Caco-2 (cell line): ENCODE data around the gene ADCY1. TPM values are rescaled to one million over a fixed set of nuclear protein-coding genes. Genes with fewer than 3 reads are reported as not detected.
"Not testable (repeated sequence)": the region's sequence is repeated elsewhere in the genome, so short reads cannot be mapped to it uniquely, and the experiment has no call there.

Experiments used
- BruUV-seq: library from RNA; stranded (reverse); fragments of 400-500 nt; replicated peaks from 2 replicates; lab custom pipeline; 2021; lab: Mats Ljungman, UMichigan
- CTCF ChIA-PET: fragments of 300-600 bp; sonication (Branson Sonifier 250); formaldehyde crosslinking; loops from one replicate; lab custom pipeline; 2022; ENCODE audit warnings: antibody characterized with exemption; lab: Charles Lee
- POLR2A ChIA-PET: fragments of 300-600 bp; sonication (Branson Sonifier 250); formaldehyde crosslinking; loops from one replicate; lab custom pipeline; 2022; ENCODE audit warnings: antibody characterized with exemption; lab: Charles Lee
- DNase-seq, 2 experiments: peaks; one replicate each; pipeline versions ENCODE4 v3.0.0 to v3.0.0-alpha.2; 2020 to 2022
- H3K27me3 ChIP-seq: replicated peaks from 2 replicates; pipeline ENCODE4 v1.6.0; 2011; ENCODE audit warnings: low read length; ENCODE audit not compliant: control insufficient read depth, insufficient read depth
- H3K36me3 ChIP-seq: 2 replicates; pipeline ENCODE4 v1.5.1; 2011; ENCODE audit warnings: low read length; ENCODE audit not compliant: control insufficient read depth, insufficient read depth
- H3K4me1 ChIP-seq: fragments of 250-450 bp; sonication (Bioruptor Pico); 2 replicates; pipeline ENCODE4 v1.5.1; 2020; ENCODE audit warnings: mild to moderate bottlenecking
- H3K4me3 ChIP-seq: 2 replicates; pipeline ENCODE4 v1.5.1; 2011; ENCODE audit warnings: low read depth, mild to moderate bottlenecking, control low read depth, low read length
- H3K9me3 ChIP-seq: fragments of 250-450 bp; sonication (Bioruptor Pico); 2 replicates; pipeline ENCODE4 v1.5.1; 2020; ENCODE audit warnings: mild to moderate bottlenecking, moderate library complexity
- H3K27ac Mint-ChIP-seq: one replicate; pipeline ENCODE4 v1.8.0; 2022; ENCODE audit warnings: mixed read lengths; ENCODE audit not compliant: unreplicated experiment
- H3K27me3 Mint-ChIP-seq: one replicate; pipeline ENCODE4 v1.8.0; 2022; ENCODE audit warnings: mixed read lengths; ENCODE audit not compliant: insufficient read depth, unreplicated experiment
- H3K36me3 Mint-ChIP-seq: one replicate; pipeline ENCODE4 v1.8.0; 2022; ENCODE audit warnings: mild to moderate bottlenecking, mixed read lengths; ENCODE audit not compliant: insufficient read depth, unreplicated experiment
- H3K4me1 Mint-ChIP-seq: one replicate; pipeline ENCODE4 v1.8.0; 2022; ENCODE audit warnings: low read depth, mixed read lengths; ENCODE audit not compliant: unreplicated experiment
- H3K4me3 Mint-ChIP-seq: one replicate; pipeline ENCODE4 v1.8.0; 2022; ENCODE audit warnings: mild to moderate bottlenecking, moderate library complexity, mixed read lengths; ENCODE audit not compliant: unreplicated experiment
- H3K9me3 Mint-ChIP-seq: one replicate; pipeline ENCODE4 v1.8.0; 2022; ENCODE audit warnings: mixed read lengths; ENCODE audit not compliant: unreplicated experiment
- intact Hi-C: fragments of 100-400 bp; cut with micrococcal nuclease; formaldehyde crosslinking; loops from one replicate; pipeline ENCODE4 v1.10.0; 2022; ENCODE audit not compliant: unreplicated experiment
- total RNA-seq: library from RNA; stranded (reverse); gene quantifications from 2 replicates; pipeline ENCODE4 v1.2.3, GENCODE V29; 2022
- TF ChIP-seq, protein P1 (sequence below), 2 experiments: fragments of 200-600 bp in 1 of 2; IDR thresholded peaks; 1 replicate in 1 of 2; 2 replicates in 1 of 2; pipeline versions ENCODE4 v1.5.1 to v1.8.0; 2011 to 2022; ENCODE audit warnings: antibody characterized with exemption in 1 of 2, control low read depth in 1 of 2, inconsistent platforms in 1 of 2, low read depth in 1 of 2, low read length in 1 of 2, mild to moderate bottlenecking in 1 of 2, moderate library complexity in 1 of 2; ENCODE audit not compliant: insufficient read depth in 1 of 2, severe bottlenecking in 1 of 2, unreplicated experiment in 1 of 2

ADCY1 gene
- total RNA-seq, 1 experiment from 2014 or later = 2.9 TPM

DNA sequence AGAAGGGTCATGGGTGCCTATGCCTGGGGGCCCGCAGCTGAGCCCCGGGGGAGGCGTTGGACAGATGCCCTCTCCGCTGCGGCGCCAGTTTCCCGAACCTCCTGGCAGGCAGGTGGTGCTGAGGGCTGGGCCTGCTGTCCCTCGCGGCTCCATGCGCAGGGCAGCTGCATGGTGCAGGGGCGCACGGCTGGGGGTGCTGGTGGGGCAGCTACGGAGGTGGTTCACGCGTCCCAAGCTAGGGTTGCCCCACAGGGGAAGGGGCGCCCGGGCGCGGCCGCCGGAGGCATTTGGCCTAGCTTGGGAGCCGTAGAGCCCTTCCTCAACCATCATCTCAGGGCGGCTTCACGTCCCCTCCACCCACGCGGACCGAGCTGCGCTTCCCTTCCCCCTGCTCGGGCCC lies 152.7 kb downstream of the ADCY1 start:
- no peaks in the 10 kb centered on the region for H3K9me3 Mint-ChIP-seq
- Histone ChIP-seq H3K36me3 (peaks cover 3% of the 10 kb centered on the region; the same call in 1 of the 2 replicates), H3K9me3 (peaks cover 5% of the 10 kb centered on the region; the same call in 1 of the 2 replicates), H3K4me3 (no peak overlapping the region), H3K27me3 (no peaks in the 10 kb centered on the region), H3K4me1 (no peaks in the 10 kb centered on the region)
- no TSS peak for BruUV-seq
- no peak overlapping the region for H3K4me3 Mint-ChIP-seq
- no peaks in the 10 kb centered on the region for H3K4me1 Mint-ChIP-seq
- no peak overlapping the region for H3K27ac Mint-ChIP-seq
- TF ChIP-seq, protein P1, sequence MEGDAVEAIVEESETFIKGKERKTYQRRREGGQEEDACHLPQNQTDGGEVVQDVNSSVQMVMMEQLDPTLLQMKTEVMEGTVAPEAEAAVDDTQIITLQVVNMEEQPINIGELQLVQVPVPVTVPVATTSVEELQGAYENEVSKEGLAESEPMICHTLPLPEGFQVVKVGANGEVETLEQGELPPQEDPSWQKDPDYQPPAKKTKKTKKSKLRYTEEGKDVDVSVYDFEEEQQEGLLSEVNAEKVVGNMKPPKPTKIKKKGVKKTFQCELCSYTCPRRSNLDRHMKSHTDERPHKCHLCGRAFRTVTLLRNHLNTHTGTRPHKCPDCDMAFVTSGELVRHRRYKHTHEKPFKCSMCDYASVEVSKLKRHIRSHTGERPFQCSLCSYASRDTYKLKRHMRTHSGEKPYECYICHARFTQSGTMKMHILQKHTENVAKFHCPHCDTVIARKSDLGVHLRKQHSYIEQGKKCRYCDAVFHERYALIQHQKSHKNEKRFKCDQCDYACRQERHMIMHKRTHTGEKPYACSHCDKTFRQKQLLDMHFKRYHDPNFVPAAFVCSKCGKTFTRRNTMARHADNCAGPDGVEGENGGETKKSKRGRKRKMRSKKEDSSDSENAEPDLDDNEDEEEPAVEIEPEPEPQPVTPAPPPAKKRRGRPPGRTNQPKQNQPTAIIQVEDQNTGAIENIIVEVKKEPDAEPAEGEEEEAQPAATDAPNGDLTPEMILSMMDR (IDR thresholded peaks at IDR 0.05; ENCODE audit: insufficient read depth in 1 of 2, low read depth in 1 of 2, low read length in 1 of 2, severe bottlenecking in 1 of 2, unreplicated experiment in 1 of 2) = no peak
- ChIA-PET POLR2A (no interaction called here), CTCF (no interaction called here)
- H3K36me3 Mint-ChIP-seq = peaks cover 44% of the 10 kb centered on the region
- intact Hi-C loops = no loop called here
- DNase-seq = no peak
- H3K27me3 Mint-ChIP-seq = no peaks in the 10 kb centered on the region

DNA sequence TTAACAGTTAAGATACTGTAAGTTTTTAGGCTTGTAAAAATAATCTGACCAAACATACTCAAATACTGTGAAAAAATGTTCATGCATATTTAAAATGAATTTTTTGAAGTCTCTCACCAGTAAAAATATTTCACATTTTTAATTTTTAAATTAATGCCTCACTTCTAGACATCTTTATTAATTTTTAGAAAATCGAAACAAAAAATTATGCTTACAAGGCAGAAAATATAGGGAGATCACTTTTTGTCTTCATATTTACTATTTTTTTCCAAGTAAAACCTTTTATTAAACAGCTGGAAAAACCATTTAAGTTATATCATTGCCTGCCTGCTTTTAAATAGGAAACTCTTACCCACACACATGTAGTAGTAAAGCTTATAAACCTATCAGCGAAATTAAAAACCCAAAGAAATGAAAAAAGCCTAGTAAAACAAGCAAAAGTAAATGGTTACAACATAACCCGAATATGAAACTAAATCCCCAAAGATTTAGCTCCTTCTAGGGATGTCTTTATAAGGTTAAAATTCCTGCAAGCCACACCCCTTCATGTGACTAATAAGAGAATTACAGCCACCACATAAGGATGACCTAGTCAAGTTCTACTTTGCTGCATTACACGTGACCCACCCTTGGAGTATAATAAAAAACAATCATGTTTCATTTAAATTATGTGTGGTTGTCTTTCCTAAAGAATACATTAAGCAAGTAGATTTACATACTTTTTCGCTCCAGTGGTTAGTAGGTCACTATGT lies 157.7 kb downstream of the ADCY1 start:
- H3K9me3 Mint-ChIP-seq, H3K27me3 ChIP-seq, H3K4me3 ChIP-seq, H3K27me3 Mint-ChIP-seq, H3K27ac Mint-ChIP-seq, intact Hi-C loops, POLR2A ChIA-PET, DNase-seq, H3K4me3 Mint-ChIP-seq, CTCF ChIA-PET, BruUV-seq, H3K4me1 Mint-ChIP-seq, H3K9me3 ChIP-seq, H3K4me1 ChIP-seq, H3K36me3 ChIP-seq: not testable (repeated sequence)
- peaks cover 32% of the 10 kb centered on the region for H3K36me3 Mint-ChIP-seq

DNA sequence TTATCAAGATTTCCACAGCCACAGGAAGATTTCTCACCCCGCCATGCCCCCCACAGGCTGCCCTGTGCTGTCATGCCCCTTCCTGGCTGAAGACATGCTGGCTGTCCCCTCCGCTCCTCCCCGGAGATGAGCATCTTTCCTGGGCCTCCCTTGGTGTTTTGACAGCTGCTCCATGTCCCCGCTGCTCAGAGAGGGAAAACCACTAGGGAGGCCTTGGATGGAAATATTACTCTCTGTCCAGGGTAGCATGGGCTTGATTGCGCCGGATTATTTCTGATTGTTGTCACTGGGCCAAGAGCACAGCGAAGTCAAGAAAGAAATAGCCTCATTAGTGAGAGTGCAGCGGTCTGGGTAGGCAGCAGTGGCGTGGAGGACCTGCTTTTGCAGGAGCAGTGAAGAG lies 164.8 kb downstream of the ADCY1 start:
- H3K4me1 Mint-ChIP-seq, H3K4me1 ChIP-seq, CTCF ChIA-PET, H3K4me3 Mint-ChIP-seq, H3K36me3 ChIP-seq, POLR2A ChIA-PET, DNase-seq, H3K9me3 ChIP-seq, H3K9me3 Mint-ChIP-seq, H3K27ac Mint-ChIP-seq, BruUV-seq, H3K27me3 Mint-ChIP-seq, H3K27me3 ChIP-seq, H3K4me3 ChIP-seq, intact Hi-C loops: not testable (repeated sequence)
- H3K36me3 Mint-ChIP-seq = peaks cover 49% of the 10 kb centered on the region

DNA sequence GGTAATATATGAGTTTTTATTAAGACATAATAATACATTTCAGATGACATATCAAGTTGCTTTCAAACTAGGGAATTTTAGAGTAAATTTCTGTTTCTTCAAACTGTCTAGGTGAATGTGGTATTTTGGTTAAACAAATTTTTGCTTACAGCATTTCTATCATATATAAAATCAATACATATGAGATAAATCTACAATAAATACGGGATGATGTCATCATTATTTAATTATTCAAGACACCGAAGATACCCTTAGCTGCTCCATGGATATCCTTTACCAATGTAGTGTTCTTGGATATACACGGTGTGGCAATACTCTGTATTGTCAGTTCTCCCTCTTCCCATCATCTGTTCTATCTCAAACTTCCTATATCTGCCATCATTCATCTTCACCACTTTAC lies 166.4 kb downstream of the ADCY1 start:
- H3K9me3 Mint-ChIP-seq, H3K4me3 ChIP-seq, POLR2A ChIA-PET, H3K4me1 ChIP-seq, H3K9me3 ChIP-seq, H3K27ac Mint-ChIP-seq, H3K27me3 Mint-ChIP-seq, DNase-seq, CTCF ChIA-PET, H3K27me3 ChIP-seq, BruUV-seq, H3K4me3 Mint-ChIP-seq, H3K4me1 Mint-ChIP-seq, H3K36me3 ChIP-seq: not testable (repeated sequence)
- H3K36me3 Mint-ChIP-seq = peaks cover 62% of the 10 kb centered on the region
- intact Hi-C loops = loop anchor here (10.0 kb wide), 1 partner anchor 76 kb away; no protein-coding TSS in a partner anchor
